HCT116 (cell line): ENCODE measurements around the gene CALN1.

Experiments used
- CTCF ChIP-seq, 3 experiments: fragments of 200-600 bp in 1 of 3; sonication (generic) in 1 of 3; IDR thresholded peaks in 2 of 3; conservative IDR thresholded peaks in 1 of 3; 2 replicates each; pipeline ENCODE4 v1.5.1; 2012 to 2017; ENCODE audit warnings: low read depth in 2 of 3, low read length in 2 of 3, antibody characterized with exemption in 1 of 3, borderline replicate concordance in 1 of 3, control low read depth in 1 of 3, mild to moderate bottlenecking in 1 of 3, mixed read lengths in 1 of 3, mixed run types in 1 of 3, moderate library complexity in 1 of 3; ENCODE audit not compliant: insufficient read depth in 1 of 3
- ELF1 ChIP-seq: IDR thresholded peaks from 2 replicates; pipeline ENCODE4 v1.6.1; 2012; ENCODE audit warnings: low read depth, borderline replicate concordance
- EZH2 ChIP-seq: fragments of 200-600 bp; sonication (generic); IDR thresholded peaks from 2 replicates; pipeline ENCODE4 v1.6.1; 2017; ENCODE audit warnings: antibody characterized with exemption, mixed run types
- JUND ChIP-seq: IDR thresholded peaks from 2 replicates; pipeline ENCODE4 v1.6.1; 2012
- MAX ChIP-seq: IDR thresholded peaks from 2 replicates; pipeline ENCODE4 v1.6.1; 2012
- POLR2A ChIP-seq: IDR thresholded peaks from 2 replicates; pipeline ENCODE4 v1.7.0; 2011; ENCODE audit warnings: borderline replicate concordance; ENCODE audit not compliant: insufficient read depth, insufficient read length; ENCODE audit errors: extremely low read depth
- POLR2AphosphoS5 ChIP-seq: IDR thresholded peaks from 2 replicates; pipeline ENCODE4 v1.6.1; 2011; ENCODE audit warnings: mild to moderate bottlenecking, low read depth, low read length, moderate library complexity
- RAD21 ChIP-seq: IDR thresholded peaks from 2 replicates; pipeline ENCODE4 v1.6.1; 2012; ENCODE audit warnings: low read depth, mild to moderate bottlenecking
- SP1 ChIP-seq: IDR thresholded peaks from 2 replicates; pipeline ENCODE4 v1.6.1; 2012; ENCODE audit warnings: low read depth
- SRF ChIP-seq: IDR thresholded peaks from 2 replicates; pipeline ENCODE4 v1.6.1; 2012; ENCODE audit warnings: low read depth
- YY1 ChIP-seq: IDR thresholded peaks from 2 replicates; pipeline ENCODE4 v1.6.1; 2011; ENCODE audit warnings: low read length, low read depth, moderate library complexity, mild to moderate bottlenecking; ENCODE audit not compliant: insufficient replicate concordance; ENCODE audit errors: extremely low read depth

GRCh38 chr7:71995111-71995510 is 417.0 kb downstream of the CALN1 start:
- TF ChIP-seq SP1: no peak
- no peak for TF ChIP-seq POLR2A
- no peak for TF ChIP-seq CTCF (IDR thresholded peaks at IDR 0.05 in 2 of 3, conservative IDR thresholded peaks at IDR 0.05 in 1 of 3; ENCODE audit: borderline replicate concordance in 1 of 3, insufficient read depth in 1 of 3, low read depth in 2 of 3, low read length in 2 of 3)
- TF ChIP-seq YY1: no peak
- TF ChIP-seq SRF: no peak
- no peak for TF ChIP-seq RAD21
- TF ChIP-seq POLR2AphosphoS5: no peak
- no peak for TF ChIP-seq EZH2
- no peak for TF ChIP-seq JUND
- no peak for TF ChIP-seq MAX
- TF ChIP-seq ELF1: no peak
